Lung (tissue), 12 donors: ENCODE measurements around the gene VGLL4. TPM values are rescaled to one million over a fixed set of nuclear protein-coding genes. Genes with fewer than 3 reads are reported as not detected.

Experiments
- ATAC-seq: fragments of 200-7000 bp; cut with Tn5 transposase; one replicate; pipeline ENCODE4 v1.9.1; 2020; ENCODE audit warnings: moderate number of reproducible peaks; ENCODE audit not compliant: insufficient read depth, low FRiP score
- DNase-seq, 3 donors: peaks; one replicate each; pipeline ENCODE4 v3.0.0-alpha.2; 2013 to 2017
- H3K27ac ChIP-seq, 2 donors: one replicate each; pipeline ENCODE4 v1.5.1; 2013; ENCODE audit warnings: mild to moderate bottlenecking in 2 of 2, moderate library complexity in 2 of 2, control low read depth in 1 of 2, inconsistent platforms in 1 of 2, low read depth in 1 of 2, low read length in 1 of 2
- H3K27me3 ChIP-seq, 3 donors: one replicate each; pipeline ENCODE4 v1.5.1; 2013; ENCODE audit warnings: low read length in 2 of 3; ENCODE audit not compliant: control insufficient read depth in 3 of 3, insufficient read depth in 3 of 3
- H3K36me3 ChIP-seq, 4 donors: one replicate each; pipeline ENCODE4 v1.5.1; 2013; ENCODE audit warnings: low read length in 4 of 4, mild to moderate bottlenecking in 1 of 4, moderate library complexity in 1 of 4; ENCODE audit not compliant: control insufficient read depth in 4 of 4, insufficient read depth in 4 of 4
- H3K4me1 ChIP-seq, 5 donors: one replicate each; pipeline ENCODE4 v1.5.1; 2013; ENCODE audit warnings: low read length in 5 of 5, mild to moderate bottlenecking in 2 of 5, moderate library complexity in 1 of 5; ENCODE audit not compliant: control insufficient read depth in 5 of 5, insufficient read depth in 5 of 5
- H3K4me3 ChIP-seq: one replicate; pipeline ENCODE4 v1.5.1; 2013; ENCODE audit warnings: mild to moderate bottlenecking, control low read depth, moderate library complexity
- H3K9ac ChIP-seq, 2 donors: one replicate each; pipeline ENCODE4 v1.5.1; 2013; ENCODE audit warnings: low read length in 2 of 2, control low read depth in 1 of 2; ENCODE audit not compliant: insufficient read depth in 1 of 2
- H3K9me3 ChIP-seq, 4 donors: one replicate each; pipeline ENCODE4 v1.5.1; 2013; ENCODE audit warnings: low read length in 3 of 4, mild to moderate bottlenecking in 1 of 4, moderate library complexity in 1 of 4; ENCODE audit not compliant: control insufficient read depth in 4 of 4, insufficient read depth in 3 of 4
- WGBS, 2 donors: extraction: QIAGEN DNeasy Blood & Tissue Kit; methylation state at CpG; one replicate each; pipeline ENCODE4 v1.1.7; 2013; 5-methylcytosine and 5-hydroxymethylcytosine counted together
- polyA plus RNA-seq, 2 donors: library from polyadenylated mRNA; stranded (reverse); fragments of 200-250 nt; gene quantifications; one replicate each; pipeline ENCODE4 v1.2.1, GENCODE V29; 2013
- total RNA-seq, 2 donors: library from RNA; depleted of rRNA in 1 of 2; stranded (reverse); fragments of >200 nt in 1 of 2; gene quantifications; one replicate each; pipeline ENCODE4 v1.2.1, GENCODE V29; 2014 to 2021
- TF ChIP-seq, protein P1 (sequence below): IDR thresholded peaks from 2 replicates; pipeline ENCODE4 v1.5.1; 2012; ENCODE audit warnings: mild to moderate bottlenecking; ENCODE audit errors: control extremely low read depth, extremely low read depth
- donor health status: control.
- donor health status: control.
- donor health status: Bipolar disorder and iron deficiency.
- donor health status: healthy.
- donor health status: DM: yes; HTN: yes; CAD: no.

The VGLL4 gene
- total and polyA plus RNA-seq, 4 donors: 30.5 to 94.1 (median 39.3) TPM

DNA sequence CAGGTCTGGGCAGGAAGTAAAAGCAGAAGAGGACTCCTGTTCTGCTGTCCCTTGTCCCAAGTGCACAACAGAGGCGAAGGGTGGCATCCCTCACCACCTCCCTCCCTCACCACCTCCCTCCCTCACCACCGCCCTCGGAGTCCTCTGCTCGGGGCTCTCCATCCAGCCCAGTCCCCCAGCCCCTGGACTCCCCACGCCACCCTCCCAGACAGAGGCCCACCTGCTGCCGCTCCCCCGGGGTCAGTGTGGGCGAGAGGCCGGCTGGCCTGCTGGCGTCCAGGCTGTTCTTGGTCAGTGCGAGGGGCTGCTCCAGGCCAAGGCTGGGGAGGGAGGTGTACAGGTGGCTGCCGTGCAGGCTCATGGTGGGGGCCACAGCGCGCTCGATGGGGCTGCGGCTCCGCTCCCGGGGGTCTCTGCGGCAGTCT, 79.1 kb downstream of the VGLL4 start:
- H3K27ac ChIP-seq: no peak overlapping the region
- peaks cover 5 to 34% (median 10%) of the 10 kb centered on the region in 5 donors for H3K4me1 ChIP-seq
- H3K4me3 ChIP-seq: no peak overlapping the region
- no peak overlapping the region for H3K9ac ChIP-seq
- no peak for DNase-seq
- WGBS, 2 donors: 94 to 97% methylated on average over 19 of the region's 19 CpGs
- no peaks in the 10 kb centered on the region for H3K27me3 ChIP-seq
- ATAC-seq: no peak
- TF ChIP-seq, protein P1, sequence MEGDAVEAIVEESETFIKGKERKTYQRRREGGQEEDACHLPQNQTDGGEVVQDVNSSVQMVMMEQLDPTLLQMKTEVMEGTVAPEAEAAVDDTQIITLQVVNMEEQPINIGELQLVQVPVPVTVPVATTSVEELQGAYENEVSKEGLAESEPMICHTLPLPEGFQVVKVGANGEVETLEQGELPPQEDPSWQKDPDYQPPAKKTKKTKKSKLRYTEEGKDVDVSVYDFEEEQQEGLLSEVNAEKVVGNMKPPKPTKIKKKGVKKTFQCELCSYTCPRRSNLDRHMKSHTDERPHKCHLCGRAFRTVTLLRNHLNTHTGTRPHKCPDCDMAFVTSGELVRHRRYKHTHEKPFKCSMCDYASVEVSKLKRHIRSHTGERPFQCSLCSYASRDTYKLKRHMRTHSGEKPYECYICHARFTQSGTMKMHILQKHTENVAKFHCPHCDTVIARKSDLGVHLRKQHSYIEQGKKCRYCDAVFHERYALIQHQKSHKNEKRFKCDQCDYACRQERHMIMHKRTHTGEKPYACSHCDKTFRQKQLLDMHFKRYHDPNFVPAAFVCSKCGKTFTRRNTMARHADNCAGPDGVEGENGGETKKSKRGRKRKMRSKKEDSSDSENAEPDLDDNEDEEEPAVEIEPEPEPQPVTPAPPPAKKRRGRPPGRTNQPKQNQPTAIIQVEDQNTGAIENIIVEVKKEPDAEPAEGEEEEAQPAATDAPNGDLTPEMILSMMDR: no peak
- no peaks in the 10 kb centered on the region for H3K9me3 ChIP-seq
- H3K36me3 ChIP-seq: peaks cover 0 to 41% (median 27%) of the 10 kb centered on the region in 4 donors

DNA sequence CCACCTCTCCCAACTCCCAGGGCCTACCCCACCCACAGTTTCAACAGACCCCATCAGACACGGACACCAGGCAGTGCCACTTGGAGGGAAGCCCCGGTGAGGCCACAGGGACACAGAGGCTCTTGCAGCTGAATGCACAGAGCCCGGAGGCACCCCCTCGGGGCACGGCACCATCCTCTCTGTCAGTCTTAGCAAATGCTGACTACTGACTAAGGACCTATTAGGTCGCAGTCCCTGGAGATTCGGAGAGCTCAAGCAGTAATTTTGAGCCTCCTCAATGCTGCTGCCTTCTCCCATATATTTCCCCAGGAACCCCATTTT, 79.9 kb downstream of the VGLL4 start:
- no peak overlapping the region for H3K27ac ChIP-seq
- no peaks in the 10 kb centered on the region for H3K9me3 ChIP-seq
- TF ChIP-seq, protein P1: no peak
- no peak for ATAC-seq
- peaks cover 5 to 32% (median 10%) of the 10 kb centered on the region in 5 donors for H3K4me1 ChIP-seq
- no peak for DNase-seq
- no peaks in the 10 kb centered on the region for H3K27me3 ChIP-seq
- H3K9ac ChIP-seq: no peak overlapping the region
- 93 to 95% methylated on average over 7 of the region's 7 CpGs for WGBS, 2 donors
- peaks cover 0 to 45% (median 27%) of the 10 kb centered on the region in 4 donors for H3K36me3 ChIP-seq
- H3K4me3 ChIP-seq: no peak overlapping the region

DNA sequence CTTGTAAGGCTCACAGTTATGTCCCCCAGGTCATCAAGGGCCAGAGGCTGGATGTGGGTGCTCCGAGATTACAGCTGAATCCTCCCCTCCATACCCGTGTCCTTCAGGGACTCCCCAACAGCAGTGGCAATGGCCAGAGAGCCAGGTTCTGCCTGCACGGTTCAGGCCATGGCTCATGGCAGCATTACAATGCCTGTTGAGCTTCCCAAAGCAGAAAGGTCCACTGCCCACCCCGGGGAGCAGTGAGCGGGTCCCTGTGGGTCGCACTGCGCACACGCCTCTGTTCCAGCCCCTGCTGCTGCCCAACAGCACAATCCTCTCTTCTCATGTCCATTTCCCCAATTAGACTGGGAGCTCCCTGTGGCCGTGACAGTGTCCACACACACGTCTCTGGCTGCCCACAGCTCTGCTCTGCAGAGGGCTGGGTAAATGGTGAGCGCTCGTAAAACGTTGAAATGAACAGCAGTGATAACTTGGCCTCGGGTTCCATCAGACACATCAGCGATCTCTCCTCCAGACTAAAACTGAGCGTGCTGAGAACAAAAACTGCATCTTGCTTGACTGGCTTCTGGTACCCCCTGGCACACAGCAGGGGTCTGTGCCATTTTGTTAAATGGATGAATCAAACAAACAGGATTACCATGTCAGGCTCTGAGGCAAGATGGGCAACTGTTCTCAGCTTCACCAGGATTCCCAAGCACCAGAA, 80.4 kb downstream of the VGLL4 start:
- no peak overlapping the region for H3K27ac ChIP-seq
- H3K9me3 ChIP-seq: no peaks in the 10 kb centered on the region
- 93 to 97% methylated on average over 16 of the region's 16 CpGs for WGBS, 2 donors
- H3K4me1 ChIP-seq: peaks cover 5 to 29% (median 10%) of the 10 kb centered on the region in 5 donors
- ATAC-seq (no peak), DNase-seq (no peak)
- no peak overlapping the region for H3K4me3 ChIP-seq
- no peak overlapping the region for H3K9ac ChIP-seq
- TF ChIP-seq, protein P1: no peak
- H3K36me3 ChIP-seq: peaks cover 0 to 50% (median 27%) of the 10 kb centered on the region in 4 donors
- no peaks in the 10 kb centered on the region for H3K27me3 ChIP-seq
